ENCODE data around the gene HIPK2.

The HIPK2 gene

DNA sequence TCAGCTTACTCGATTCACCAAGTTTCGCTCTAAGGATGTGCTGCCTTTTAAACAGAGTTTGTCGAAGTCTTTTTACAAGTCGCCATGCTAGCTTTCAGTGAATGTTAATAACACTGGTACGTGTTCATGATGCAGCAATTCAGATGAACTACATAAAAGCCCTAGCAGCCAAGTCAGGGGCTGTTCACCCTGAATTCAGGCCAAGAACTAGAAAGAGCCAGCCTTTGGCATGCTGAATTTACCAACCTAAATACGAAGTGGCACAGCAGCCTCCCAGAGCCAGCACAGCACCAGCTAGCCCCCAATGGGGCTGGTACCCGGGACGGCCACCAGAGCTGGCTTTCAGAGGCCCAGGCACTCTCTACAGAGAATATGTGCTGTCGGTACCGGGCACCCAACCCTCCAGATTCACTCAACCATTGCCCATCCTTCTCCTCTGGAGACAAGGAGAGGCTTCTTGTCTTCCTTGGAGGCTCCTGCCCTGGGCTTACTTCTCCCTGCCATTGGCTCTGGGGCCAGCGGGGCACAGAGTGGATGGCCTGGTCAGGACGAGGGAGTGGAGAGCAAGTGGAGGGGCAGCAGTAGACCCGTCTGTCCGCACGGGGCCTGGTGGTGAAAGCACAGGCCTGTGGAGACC, 64.2 kb downstream of the HIPK2 start:
- no peak for DNase-seq (ENCODE audit: low read depth)

DNA sequence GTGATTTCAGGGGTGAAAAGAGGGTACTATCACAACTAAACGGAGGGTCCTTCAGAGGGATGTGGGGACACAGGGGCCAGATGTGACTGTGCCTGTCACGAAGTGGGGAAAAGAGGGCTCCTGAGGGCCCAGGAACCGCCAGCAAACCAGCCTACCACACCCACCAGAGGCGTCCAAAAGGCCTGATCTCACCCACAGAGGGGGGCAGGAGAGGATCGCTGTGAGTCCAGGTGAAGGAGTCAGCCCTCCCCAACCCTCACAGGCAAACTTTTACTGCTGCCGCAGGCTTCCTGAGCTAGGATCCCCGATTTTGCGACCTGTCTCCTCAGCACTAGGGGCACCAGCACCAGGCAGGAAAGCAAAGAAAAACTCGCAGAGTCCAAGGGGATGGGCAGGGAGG, 64.7 kb downstream of the HIPK2 start:
- DNase-seq (ENCODE audit: low read depth), result no peak

DNA sequence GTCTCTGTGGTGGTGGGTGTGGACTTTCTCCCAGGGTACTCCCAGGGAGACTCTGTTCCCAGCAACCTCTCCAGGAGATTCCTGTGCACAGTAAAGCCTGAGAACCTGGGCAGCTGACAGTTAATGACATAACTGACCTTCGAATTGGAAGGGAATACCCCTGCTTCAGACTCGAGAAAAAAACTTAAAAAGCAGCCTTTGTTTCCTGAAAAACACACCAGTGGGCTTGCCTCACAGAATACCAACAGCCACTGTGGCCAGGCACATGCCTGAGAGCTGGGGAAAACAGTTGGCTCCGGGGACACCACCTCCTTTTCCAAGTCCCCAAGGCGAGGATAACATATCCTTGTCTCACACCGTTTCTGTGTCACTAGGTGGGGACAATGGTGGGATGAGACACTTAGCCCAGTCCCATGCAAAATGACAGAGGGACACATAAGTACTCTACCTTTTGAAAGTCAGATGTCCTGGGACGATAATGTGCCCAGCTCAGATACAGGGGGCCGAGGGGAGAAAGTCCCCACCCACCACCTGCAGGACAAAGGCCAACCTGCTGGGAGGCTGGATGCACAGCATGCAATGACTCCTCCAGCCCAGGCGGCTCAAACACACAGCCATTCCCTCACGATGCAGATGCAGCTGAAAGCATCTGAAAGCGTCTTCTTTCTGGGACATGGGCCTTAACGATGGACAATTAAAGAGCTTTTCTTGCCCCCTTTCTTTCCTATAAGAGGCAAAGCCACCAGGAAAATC, 65.6 kb downstream of the HIPK2 start:
- DNase-seq (ENCODE audit: low read depth), result no peak

DNA sequence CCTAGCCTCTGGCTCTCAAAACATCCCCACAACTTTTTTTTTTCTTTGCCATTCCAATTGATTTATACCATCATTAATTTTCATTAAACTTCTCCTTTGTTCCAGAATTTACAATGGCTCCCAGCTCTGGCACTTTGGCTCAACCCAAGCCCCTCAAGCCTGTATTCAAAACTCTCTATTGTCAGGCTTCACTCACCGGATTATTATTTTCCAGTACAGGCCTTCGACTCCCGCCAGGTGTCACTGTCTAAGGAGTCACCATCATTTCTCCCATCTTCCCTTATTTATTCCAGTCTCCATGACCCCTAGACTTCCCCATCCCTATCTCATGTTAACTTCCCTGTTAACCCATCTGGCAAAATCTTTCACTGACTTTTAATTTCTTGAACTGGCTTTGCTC, 67.8 kb downstream of the HIPK2 start:
- DNase-seq (ENCODE audit: low read depth), result no peak

DNA sequence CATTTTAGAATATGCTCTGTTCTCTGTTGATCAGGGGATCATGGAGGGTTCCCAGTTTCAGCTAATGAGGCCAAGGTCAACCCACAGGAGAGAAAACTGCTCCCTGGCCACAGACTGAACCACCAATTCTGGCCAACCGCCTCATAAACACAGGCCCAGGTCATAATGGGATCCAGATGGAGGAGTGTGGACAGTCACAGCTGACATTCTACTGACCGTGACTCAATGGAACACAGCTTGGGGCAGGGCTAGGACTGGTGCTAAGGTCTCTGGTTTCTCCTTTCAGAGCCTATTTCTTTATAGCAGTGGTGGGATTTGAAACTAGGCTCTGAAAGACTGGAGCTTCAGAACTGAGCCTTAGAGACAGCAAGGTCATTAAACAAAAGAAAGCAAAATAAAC, 68.3 kb downstream of the HIPK2 start:
- no peak for DNase-seq (ENCODE audit: low read depth)

DNA sequence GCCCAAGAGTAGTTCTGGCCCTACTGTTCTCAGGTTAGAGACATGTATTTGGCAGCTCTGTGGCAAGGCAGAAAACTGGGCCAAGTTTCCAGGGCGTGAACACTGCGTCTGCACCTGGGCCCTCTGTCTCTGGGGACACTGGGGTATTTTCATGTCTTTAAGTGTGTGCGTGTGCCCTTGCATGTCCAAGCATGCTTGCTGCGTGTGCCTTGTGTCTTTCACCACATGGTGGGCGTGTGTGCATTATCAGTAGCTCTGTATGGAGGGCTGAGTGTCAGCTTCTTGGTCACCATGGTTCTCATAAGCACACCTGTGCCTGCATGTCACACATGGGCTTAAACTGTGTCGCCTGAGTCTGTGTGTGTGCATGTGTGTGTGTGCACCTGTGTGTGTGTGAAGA, 69.3 kb downstream of the HIPK2 start:
- DNase-seq (ENCODE audit: low read depth), result no peak

DNA sequence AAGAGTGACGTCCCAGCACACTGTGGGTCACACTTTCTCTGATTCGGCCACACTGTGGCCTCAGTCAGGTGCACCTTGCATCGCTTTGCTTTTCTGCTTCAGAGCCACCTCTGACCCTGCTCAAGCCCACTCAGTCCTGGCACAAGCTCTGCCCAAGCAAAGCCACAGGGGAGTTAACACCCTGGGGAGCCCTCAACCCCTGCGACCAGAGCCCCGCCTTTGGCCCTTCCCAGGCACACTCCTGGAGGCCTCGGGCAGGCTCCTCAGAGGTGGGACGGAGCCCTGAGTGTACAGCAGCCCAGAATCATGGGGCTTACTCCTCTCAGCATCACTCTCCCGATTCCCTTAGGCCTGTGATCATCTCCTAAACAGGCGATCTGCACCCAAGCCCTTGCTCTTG, 71.0 kb downstream of the HIPK2 start:
- no peak for DNase-seq (ENCODE audit: low read depth)

DNA sequence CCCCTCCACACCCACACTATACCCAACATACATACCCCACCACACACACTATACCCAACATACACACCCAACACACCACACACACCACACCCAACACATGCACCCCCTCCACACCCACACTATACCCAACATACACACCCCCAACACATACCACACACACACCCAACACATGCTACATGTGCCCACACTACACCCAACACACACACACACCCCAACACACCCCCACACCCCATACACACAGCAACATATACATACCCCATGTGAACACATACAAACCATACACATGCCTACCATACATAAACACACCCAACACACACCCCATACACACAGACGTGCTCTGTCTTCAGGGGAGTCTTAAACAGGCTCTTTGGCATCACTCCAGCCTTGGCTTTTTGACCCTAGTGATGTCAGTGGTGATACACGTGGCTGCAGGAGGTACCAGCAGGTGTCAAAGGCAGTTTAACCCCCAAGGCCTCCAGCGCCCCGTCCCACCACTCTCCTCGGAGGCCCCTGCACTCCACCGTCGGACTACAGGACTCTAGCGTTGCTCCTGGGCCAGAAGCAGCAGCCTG, 73.4 kb downstream of the HIPK2 start:
- DNase-seq (ENCODE audit: low read depth), result no peak

DNA sequence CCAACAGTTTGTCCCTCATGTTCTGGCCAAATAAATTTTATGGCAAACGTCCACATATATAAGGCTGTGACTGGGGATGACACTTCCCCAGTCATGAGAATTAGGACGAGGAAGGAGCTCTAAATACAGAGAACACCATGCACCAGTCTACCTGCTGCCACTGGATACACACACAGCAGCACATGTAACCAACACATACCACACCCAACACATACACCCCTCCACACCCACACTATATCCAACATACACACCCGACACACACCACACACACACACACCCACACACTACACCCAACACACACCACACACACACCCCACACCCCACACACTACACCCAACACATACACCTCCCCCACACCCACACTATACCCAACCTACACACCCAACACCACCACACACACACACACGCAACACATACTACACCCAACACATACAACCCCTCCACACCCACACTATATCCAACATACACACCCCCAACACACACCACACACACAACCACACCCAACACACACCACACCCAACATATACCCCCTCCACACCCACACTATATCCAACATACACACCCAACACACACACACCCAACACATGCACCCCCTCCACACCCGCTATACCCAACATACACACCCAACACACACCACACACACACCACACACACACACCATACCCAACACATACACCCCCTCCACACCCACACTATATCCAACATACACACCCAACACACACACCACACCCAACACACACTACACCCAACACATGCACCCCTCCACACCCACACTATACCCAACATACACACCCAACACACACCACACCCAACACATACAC, 74.1 kb downstream of the HIPK2 start:
- no peak for DNase-seq (ENCODE audit: low read depth)

DNA sequence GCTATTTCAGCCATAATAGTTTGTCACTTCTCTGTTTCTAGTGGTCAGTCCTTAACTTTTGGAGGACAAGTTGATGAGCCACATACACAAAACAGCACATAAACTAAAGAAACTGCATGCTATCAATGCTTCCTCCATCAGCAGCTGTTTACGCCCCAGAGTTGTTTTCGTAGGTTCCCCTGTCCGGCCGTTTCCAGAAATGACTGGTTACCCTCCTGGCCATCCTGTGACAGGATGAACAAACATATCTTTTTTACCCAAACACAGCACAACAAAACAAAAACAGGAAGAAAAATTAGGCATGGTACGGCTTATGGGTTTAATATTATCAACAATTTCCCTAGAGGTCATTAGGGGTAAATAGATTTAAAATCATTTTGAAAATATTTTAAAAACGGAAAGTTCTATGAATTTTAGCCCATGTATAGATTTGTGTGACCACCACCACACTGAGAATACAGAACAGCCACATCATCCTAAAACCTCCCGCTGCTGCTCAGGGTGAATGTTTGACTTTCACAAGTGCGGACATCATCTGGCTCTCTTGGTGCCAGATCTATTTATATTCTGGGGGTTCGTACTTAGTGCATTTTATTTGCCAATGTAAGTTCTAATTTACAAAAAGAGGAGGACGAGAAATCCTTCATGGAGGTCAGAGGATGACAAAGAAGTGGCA, 74.8 kb downstream of the HIPK2 start:
- no peak for DNase-seq (ENCODE audit: low read depth)

DNA sequence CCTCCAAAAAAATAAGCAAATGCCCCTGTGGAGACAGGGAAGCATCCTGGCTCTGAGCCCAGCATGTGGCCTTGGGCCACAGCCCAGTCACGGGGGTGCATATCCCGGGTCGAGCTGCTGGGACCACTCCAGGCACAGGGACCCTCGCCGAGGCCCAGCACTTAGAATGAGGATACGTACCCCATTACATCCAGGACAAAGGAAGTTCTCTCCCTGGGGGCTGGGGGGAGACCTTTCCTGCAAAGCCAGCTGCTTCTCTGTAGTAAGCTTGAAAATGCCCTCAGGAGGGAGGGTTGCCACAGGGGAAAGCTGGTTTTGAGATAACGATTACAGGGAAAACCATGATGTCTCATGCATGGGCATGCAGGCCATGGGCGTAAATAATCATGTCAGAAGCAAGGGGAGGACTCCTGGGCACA, 75.5 kb downstream of the HIPK2 start:
- no peak for DNase-seq (ENCODE audit: low read depth)

DNA sequence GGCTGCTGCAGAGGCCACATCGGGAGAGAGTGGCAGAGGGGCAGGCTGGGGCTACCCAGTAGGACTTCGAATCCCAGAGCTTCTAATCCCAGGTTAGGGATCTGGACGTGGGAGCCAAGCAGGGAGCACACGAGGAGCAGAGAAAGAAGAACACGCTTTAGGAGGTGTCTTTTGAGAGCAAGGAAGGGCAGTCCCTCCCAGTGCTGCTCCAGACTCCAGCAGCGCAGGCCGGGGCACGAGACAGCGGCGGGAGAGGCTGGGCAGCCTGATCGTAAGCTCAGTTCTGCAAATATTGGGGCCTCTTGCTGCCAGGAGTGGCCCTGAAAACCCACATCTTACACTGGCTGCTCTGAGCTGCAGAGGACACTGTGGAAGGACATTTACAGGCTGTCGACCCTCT, 75.9 kb downstream of the HIPK2 start:
- DNase-seq (ENCODE audit: low read depth), result no peak

DNA sequence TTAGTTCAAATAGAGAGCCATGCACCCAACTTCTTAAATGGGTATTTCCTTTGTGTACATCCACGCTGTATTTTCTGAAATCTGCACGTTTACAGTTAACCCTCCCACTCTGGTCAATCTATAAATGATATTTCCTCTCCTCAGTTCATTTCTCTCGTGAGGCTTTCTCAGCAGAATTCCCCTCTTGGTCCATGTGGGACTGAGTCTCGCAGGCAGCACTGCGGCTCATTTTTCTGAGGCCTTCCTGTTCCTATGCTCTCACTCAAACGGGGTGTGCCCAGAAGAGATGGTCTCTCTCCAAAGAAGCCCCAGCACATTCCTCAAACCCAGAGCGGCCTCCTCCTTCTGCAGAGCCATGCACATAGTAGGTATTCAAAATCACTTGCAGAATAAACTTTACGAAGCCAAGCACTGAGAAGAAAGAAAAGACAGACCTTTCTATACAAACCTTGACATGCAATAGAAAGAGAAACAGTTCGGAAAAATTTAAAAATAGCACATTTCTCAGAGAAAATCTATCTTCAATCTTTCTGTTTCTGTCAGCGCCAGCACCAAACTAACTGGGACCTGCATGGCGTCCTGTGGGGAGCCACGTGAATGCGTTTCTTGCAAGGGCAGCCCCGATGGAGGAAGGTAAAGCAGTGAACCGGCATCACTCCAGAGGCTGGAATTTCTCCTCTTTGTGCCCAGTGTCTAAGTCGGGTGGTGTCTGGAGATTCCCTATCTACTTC, 77.1 kb downstream of the HIPK2 start:
- no peak for DNase-seq (ENCODE audit: low read depth)

DNA sequence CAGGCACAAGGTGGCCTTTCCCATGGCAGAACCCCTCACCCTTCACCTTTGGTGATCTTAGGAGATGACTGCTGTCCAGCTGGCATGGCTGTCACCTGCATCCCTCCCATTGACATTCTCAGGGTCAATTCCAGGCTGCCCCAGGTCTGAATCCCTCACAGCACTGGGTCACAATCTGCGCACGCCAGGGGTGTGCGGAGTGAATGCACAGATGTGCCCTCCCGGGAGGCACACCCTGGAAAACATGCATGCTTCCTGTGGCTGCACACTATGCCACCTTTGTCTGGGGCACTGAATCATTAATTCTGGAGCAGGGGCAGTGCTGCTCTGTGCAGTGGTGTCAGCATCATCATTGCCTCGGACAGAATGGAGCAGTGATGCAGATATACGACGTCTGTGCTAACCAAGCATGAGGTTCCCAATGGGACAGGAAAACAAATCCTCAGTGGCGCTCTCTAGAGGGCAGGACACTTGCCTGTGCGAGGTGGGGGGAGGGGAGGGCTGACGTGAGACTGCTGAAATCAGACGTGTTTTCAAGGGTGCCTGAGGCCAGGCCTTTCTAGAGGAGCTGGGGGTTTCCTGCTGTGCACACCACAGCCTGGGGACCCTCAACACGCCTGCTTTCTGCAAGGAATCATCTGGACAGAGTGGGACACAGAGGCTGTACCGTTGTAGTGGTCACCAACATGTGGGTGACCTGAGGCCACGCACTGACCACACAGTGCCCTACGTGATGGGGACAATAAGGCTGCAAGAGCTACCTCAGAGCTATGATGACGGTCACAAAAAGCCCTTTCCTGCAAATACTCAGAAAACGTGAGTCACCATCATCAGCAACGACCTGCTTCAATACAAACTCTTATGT, 77.9 kb downstream of the HIPK2 start:
- DNase-seq (ENCODE audit: low read depth), result no peak

DNA sequence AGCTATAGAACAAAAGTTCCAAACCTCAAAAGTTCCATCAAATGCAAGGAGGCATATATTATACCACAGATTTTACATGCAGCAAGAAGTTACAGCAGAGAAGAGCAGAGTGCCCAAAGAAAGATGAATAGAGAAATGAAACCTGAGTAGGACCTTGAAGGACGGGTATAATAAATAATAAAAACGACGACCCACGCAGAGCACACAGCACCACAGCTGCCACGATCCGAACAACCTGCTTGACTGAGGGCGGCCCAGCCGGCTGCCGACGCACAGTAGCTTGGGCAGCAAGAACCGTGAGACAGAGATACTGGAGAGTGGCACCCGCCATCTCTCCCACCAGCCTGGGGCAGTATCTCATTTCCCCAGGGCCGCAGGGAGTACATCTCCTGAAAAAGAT, 79.0 kb downstream of the HIPK2 start:
- no peak for DNase-seq (ENCODE audit: low read depth)

DNA sequence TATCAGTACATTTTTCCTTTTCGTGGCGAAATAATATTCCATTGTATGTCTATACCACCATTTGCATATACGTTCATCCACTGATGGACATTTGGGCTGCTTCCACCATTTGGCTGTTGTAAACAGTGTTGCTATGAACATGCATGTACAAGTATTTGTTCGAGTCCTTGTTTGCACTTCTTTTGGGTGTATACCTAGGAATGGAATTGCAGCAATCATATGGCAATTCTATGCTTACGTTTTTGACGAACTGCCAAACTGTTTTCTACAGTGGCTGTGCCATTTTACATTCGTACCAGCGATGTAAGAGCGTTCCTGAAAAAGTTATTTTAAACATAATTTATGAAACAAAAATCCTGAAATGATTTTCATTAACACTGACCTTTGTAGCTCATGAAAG, 79.5 kb downstream of the HIPK2 start:
- DNase-seq (ENCODE audit: low read depth), result no peak

DNA sequence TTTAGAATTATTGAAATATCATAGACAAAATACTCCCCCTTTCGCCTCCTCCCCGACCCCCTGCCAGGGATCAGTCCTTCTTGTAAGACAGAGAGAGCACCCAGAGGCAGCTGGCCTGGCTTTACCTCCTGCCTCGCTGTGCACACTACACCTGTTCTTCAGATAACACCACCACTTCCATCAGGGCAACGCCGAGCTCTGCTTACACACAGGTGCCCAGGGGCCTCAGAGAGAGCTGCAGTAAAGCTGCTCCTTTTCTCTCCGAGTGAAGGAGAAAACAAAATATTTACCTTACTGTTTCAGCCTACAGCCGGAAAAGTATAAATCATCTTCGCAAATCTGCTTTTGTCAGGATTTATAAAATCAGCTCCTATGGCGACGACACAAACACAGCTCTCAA, 80.7 kb downstream of the HIPK2 start:
- no peak for DNase-seq (ENCODE audit: low read depth)

DNA sequence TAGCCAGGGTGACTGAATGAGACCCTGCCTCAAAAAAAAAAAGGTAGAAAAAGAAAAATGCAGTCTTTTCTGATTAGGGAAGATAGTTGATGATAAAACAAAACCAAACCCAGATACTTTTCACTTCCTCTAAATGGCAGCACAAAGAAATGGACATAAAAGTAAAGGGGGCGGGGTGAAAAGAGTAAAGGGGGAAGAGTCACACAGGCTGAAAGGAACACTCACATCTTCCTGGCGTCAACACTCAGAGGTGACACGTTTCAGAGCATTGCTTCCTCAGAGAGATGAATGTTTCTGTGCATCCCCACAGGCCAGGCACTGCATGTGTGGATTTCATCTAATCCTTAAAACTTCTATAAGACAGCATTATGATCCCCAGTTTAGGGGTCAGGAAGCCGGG, 81.2 kb downstream of the HIPK2 start:
- no peak for DNase-seq (ENCODE audit: low read depth)

DNA sequence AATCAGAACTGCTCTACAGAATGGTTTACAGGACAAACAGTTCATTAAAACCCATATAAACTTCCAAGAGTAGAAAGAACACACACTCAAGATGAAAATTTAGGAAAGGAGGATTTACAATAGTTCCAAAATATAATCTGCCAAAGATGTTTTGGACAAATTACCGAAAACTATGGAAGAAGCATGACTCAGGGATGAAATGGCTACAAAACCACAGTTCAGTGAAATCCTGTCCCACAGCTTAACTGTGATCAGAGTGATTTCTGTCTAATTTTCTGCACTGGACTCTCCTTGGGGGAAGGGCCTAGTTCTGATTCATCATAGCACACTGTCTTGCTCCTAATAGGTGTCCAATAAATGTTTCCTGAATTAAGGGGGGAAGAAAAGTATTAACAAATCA, 82.2 kb downstream of the HIPK2 start:
- no peak for DNase-seq (ENCODE audit: low read depth)

DNA sequence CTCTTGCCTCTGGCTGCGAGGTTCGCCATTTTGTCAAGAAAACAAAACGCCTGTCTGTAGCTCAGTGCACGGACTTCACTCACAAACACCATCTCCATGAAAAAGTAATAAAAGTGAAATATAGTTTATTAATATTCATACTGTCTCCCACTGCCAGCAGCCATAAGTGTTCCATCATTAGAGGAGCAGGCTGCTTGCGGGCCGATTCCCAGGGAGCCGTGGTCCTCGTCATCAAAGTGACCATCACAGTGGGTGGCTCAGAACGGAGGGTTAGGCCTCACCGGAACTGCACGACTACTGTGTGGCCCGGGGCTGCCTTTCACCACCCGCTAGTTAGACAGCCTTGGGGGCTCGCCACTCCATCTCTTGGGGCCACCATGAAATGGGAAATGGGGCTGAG, 82.7 kb downstream of the HIPK2 start:
- DNase-seq (ENCODE audit: low read depth), result no peak

DNA sequence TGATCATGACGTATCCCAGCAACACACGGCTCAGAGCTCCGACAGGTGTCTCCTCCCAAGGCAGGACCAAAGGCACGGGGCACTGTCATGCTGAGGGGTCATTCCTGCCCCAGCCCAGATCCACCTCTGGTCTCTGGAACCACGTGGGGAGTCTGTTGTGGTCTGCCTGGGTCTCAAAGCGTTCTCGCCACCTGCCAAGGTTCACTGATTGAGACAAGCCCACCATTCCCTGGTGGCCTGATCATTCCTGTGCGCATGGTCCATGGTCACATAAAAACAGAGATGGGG, 83.5 kb downstream of the HIPK2 start:
- DNase-seq (ENCODE audit: low read depth), result no peak

All from T-helper 22 cell (primary cell).